Measurements from ENCODE around the gene KHSRP.

Gene KHSRP

GRCh38 chr19:6379744-6380143 is 44.9 kb downstream of the KHSRP start:
- no peak for TF ChIP-seq CTCF (IDR thresholded peaks at IDR 0.05; ENCODE audit: borderline replicate concordance, control extremely low read depth, extremely low read depth, insufficient read depth, missing control alignments)
- no peak for DNase-seq (ENCODE audit: low spot score)
- in situ Hi-C loops (cut with MboI; ENCODE audit: low sequenced_read_pairs, unreplicated experiment) = no loop called here

GRCh38 chr19:6378486-6378885 is 46.1 kb downstream of the KHSRP start:
- DNase-seq (ENCODE audit: low spot score) = no peak
- no peak for TF ChIP-seq CTCF (IDR thresholded peaks at IDR 0.05; ENCODE audit: borderline replicate concordance, control extremely low read depth, extremely low read depth, insufficient read depth, missing control alignments)
- in situ Hi-C loops (cut with MboI; ENCODE audit: low sequenced_read_pairs, unreplicated experiment) = no loop called here

- no peak for DNase-seq (ENCODE audit: low spot score)
- TF ChIP-seq CTCF (IDR thresholded peaks at IDR 0.05; ENCODE audit: borderline replicate concordance, control extremely low read depth, extremely low read depth, insufficient read depth, missing control alignments) = no peak
- in situ Hi-C loops (cut with MboI; ENCODE audit: low sequenced_read_pairs, unreplicated experiment) = no loop called here
Observed at GRCh38 chr19:6378041-6378440, 46.6 kb downstream of the KHSRP start.

- in situ Hi-C loops (cut with MboI; ENCODE audit: low sequenced_read_pairs, unreplicated experiment) = no loop called here
- no peak for TF ChIP-seq CTCF (IDR thresholded peaks at IDR 0.05; ENCODE audit: borderline replicate concordance, control extremely low read depth, extremely low read depth, insufficient read depth, missing control alignments)
- no peak for DNase-seq (ENCODE audit: low spot score)
Observed at GRCh38 chr19:6376512-6377190, 48.0 kb downstream of the KHSRP start.

DNA sequence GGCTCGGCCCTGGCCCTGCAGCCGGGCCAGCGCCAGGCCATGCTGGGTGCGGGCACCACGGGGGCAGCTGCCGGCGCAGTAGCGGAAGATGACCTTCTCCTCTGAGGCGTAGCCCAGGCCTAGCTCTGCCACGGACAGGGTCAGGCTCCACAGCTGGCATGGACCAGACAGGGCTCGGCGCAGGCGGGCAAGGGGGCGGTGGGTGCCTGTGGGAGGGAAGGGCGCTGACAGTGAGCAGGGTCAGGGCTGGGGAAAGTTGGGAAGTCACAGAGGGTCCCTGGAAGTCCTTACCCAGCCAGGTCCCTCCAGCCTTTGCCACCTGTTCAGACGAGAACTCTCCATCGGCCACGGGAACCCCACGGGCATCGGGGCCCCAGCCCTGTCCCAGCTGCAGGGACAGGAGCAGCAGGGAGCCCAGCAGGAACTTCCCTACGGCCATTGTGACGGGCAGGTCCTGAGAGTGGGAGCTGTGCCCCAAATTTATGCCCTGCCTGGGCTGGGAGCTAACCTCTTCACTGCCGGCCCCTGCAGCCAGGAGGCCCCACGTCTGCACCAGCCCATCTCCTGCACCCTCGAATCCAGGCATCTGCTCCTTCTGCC is 49.1 kb downstream of the KHSRP start, which contains the start of gene PSPN:
TSS of gene PSPN (minus strand) at position 523 of the 600 bp plus-strand sequence. CDS start at position 439, 84 bp downstream.
- no peak for TF ChIP-seq CTCF (IDR thresholded peaks at IDR 0.05; ENCODE audit: borderline replicate concordance, control extremely low read depth, extremely low read depth, insufficient read depth, missing control alignments)
- in situ Hi-C loops (cut with MboI; ENCODE audit: low sequenced_read_pairs, unreplicated experiment) = no loop called here
- no peak for DNase-seq (ENCODE audit: low spot score)

GRCh38 chr19:6374711-6375410 is 49.8 kb downstream of the KHSRP start:
- DNase-seq (ENCODE audit: low spot score) = no peak
- in situ Hi-C loops (cut with MboI; ENCODE audit: low sequenced_read_pairs, unreplicated experiment) = no loop called here
- TF ChIP-seq CTCF (IDR thresholded peaks at IDR 0.05; ENCODE audit: borderline replicate concordance, control extremely low read depth, extremely low read depth, insufficient read depth, missing control alignments) = no peak
